ENCODE data around the gene KLHL41.

DNA sequence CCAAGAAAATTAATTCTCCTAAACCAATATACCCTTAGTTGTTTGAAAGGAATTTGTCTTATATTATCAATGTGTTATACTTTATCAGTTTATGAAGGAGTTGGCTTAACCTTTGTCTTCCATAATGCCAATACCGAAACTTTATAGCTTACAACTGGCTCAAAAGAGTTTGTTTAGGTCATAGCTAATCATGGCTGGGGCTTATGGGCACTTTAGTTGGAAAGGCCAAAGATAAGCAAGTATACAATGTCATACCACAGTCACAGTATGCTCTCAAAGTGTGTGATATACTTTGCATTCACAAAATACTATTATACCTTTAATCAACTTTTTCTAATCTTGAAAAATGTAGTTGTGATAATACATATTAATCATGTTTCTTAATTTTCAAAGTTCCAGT lies 2.3 kb downstream of the KLHL41 start:
- no peak for TF ChIP-seq GLIS3 (CRISPR knock-in tag; IDR thresholded peaks at IDR 0.05)
- no peak for TF ChIP-seq BACH2 (CRISPR knock-in tag; IDR thresholded peaks at IDR 0.05; ENCODE audit: borderline replicate concordance)
- TF ChIP-seq ARNTL (CRISPR knock-in tag; IDR thresholded peaks at IDR 0.05; ENCODE audit: borderline replicate concordance, low read depth) = no peak
- TF ChIP-seq ZFP3 (CRISPR knock-in tag; IDR thresholded peaks at IDR 0.05) = no peak

All from SK-N-SH treated with all-trans-retinoic acid at 6 μM for 48 hours (cell line).